Activated CD8-positive, alpha-beta memory T cell treated with anti-CD3 and anti-CD28 coated beads for 24 hours (primary cell): ENCODE measurements around the gene SWT1.
"Not testable (repeated sequence)": the region's sequence is repeated elsewhere in the genome, so short reads cannot be mapped to it uniquely, and the experiment has no call there.

Experiments
- DNase-seq: peaks from one replicate; pipeline ENCODE4 v3.0.0-alpha.2; 2020

Gene SWT1

DNA sequence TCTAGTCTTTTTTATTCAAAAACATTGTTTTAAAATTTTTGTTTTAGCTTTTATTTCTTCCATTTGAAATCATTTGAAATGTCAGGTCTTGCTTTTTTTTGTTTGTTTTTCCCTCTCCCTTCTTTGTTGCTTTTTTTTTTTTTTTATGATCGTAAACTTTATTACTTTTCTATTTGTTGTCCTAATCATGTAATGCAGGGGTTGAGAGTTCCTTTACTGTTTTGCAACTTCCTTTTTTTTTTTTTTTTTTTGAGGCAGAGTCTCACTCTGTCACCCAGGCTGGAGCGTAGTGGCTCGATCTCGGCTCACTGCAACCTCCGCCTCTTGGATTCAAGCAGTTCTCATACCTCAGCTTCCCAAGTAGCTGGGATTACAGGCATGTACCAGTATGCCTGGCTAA, 135.3 kb downstream of the SWT1 start:
- DNase-seq = no peak

DNA sequence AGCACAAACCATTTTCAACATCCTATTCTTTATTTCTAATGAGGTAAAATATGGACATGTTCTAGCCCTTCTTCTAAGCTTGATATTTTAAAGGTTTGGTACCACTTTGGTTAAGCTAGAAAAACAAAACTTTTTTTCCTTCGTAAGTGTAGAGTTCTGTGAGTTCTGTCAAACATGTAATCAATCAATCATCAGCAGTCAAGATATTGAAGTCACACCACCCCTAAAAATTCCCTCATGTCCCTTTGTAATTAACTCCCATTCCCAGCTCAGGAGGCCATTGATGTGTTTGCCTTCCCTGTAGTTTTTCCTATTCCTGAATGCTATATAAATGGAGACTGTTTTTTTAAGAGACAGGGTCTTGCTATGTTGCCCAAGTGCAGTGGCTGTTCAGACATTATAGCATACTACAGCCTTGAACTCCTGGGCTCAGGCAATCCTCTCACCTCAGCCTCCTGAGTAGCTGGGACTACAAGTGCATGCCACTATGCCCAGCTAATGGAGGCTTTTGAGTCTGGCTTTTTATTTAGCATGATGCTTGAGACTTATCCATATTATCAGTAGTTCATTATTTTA, 137.1 kb downstream of the SWT1 start:
- DNase-seq = no peak

- no peak for DNase-seq
Observed at GRCh38 chr1:185295091-185295490, 138.1 kb downstream of the SWT1 start.

DNA sequence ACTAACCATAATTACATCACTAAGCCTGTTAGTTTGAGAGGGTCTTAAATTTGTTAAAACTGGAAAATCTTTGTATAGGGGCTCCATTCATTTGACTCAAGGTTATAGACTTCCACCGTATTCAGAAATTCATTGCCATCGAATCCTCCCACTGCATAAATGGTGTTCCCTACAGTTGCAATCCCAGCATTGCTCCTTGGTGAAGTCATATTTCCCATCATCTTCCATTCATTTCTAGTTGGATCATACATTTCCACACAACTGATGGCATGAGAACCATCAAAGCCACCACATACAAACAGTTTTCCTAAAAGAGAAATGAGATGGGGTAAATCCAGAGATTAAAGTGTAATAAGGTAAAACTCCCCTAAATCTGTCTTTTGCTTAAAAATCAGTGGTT, 141.0 kb downstream of the SWT1 start:
- DNase-seq = no peak

DNA sequence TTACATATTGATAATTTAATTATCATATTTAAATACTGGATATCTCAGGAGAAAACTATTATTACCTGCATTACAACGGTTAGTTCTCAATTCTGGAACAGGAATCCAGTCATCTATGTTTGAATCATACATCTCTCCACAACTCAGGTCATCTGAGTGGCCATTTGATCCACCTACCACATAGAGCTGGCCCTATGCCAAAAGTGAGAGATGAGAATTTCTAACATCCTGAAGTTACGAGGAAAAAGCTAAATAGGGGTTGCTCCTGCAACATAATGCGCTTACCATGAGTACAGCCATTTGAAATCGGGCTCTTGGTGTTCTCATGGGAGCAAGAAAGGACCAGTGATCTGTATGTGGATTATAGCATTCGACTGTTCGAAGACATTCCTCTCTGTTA, 143.2 kb downstream of the SWT1 start:
- DNase-seq = no peak

DNA sequence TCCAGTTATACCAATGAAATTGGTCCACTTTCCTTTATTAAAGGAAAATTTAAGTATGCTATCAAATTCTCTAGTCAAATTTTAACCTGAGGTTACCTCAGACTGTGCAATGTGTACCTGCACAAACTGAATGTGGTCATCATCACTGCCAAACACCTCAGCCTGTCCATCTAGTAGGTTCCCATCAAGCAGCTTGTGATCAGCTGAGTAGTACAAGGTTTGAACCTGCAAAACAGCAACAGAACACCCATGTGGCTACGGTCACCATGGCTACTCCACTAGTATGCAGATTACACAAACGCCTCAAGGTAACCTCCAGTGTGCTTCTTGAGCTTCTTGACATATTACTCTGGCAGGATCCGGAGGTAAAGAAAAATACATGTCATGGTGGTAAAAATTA, 148.5 kb downstream of the SWT1 start:
- no peak for DNase-seq

DNA sequence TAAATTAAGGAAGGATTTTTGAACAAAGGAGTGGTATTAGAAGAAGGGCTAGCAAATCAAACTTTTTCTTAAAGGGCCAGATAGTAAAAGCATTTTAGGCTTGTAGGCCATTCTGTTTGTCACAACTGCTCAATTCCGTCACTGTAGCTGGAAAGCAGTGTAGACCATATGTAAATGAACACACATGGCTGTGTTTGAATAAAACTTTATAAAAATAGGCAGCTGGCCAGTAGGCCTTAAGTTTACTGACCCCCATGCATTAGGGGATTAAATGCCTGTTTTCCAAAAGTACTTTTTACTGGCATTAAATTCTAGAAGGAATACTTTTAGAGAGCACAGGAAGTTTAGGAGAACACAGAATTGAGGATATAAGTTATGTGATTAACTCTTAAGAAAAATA, 151.2 kb downstream of the SWT1 start:
- no peak for DNase-seq

GRCh38 chr1:185309566-185309965, 152.6 kb downstream of the SWT1 start:
- no peak for DNase-seq

- DNase-seq = no peak
Observed at GRCh38 chr1:185311589-185312225, 154.7 kb downstream of the SWT1 start.

GRCh38 chr1:185312361-185313138, 155.6 kb downstream of the SWT1 start:
- no peak for DNase-seq

DNA sequence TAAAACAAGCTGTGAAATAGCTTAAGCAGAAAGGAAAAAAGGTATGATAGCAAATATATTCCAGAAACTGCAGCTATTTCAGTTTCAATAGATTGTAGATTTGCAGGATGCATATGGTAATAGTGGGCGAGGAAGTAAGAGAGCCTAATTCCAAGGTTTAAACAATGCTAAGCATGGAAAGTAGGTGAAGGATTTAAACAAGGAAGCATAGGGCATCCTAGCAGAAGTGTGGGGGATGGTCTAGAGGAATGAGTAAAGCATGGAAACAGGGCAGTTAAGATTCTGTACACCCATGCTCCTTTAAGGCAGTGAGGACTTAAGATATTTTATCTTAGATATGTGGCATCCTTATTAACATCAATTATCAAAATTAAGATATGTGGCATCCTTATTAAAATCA, 157.4 kb downstream of the SWT1 start:
- DNase-seq = no peak

DNA sequence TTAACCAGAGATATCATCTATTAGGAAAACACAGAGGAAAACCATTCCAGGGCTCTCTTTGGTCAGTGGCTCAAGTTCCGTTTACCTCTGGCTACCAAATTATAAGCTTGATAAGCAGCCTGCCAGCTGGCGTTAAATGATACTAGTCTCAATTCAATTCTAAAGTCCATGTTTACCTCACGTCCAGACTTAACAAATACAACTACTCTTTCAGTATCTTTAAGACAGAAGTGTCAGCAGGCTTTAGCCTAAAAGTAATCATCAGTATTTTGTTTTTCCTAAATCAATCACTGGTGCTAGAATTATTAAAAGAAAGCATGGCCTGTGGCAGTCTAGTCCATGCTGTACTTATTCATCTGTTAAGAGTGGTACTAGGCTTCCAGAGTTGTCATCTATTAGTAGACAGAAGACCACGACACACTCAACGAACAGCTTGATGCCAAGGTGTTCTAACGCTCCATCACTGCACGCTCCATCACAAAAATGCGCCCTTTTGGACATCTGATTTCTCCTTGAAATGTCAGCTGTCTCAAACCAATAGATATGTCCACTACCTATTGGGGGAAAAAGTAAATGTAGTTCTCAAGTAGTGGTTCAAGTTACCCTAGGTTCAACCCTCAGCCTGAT, 158.6 kb downstream of the SWT1 start:
- DNase-seq = no peak

DNA sequence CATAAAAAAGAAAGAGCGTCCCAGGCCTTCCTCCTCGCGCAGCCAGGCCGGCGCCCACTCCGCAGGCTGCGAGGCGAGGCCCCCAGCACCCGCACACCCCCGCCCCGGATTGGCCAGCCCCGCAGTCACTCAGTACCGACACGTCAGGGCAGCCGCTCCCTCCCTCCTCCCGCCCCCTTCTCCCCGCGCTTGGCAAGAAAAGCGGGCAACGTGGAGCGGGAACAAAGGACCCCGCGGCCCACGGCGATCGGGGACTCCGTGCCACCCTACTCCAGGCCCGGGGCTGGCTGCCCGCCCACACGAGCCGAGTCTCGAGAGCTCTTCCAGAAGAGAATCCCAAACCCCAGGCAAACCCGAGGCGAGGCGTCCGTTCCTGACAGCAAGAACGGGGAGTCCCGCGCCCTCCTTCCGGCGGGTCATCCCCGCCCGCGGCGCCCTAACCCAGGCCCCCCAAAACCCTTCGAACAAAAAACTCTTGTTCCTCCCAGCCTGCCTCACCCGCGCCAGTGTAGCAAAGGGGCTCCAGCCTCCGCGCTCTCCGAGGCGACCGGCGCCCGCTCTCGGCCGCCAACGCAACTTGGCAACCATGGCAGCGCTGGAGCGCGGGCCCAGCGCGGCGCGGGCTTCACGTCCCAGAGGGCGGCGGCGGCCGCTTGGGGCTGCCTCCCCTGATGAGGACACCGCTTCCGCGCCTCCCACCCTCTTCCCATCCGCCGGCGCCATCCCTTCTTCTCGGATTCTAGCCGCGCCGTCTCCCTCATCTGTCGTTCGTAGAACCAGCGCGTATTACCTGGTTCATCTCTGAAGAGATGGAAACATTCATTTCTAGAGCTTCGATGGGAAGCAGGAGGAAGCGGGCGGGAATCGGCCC, 159.4 kb downstream of the SWT1 start:
- peak; percentile 97 for DNase-seq

DNA sequence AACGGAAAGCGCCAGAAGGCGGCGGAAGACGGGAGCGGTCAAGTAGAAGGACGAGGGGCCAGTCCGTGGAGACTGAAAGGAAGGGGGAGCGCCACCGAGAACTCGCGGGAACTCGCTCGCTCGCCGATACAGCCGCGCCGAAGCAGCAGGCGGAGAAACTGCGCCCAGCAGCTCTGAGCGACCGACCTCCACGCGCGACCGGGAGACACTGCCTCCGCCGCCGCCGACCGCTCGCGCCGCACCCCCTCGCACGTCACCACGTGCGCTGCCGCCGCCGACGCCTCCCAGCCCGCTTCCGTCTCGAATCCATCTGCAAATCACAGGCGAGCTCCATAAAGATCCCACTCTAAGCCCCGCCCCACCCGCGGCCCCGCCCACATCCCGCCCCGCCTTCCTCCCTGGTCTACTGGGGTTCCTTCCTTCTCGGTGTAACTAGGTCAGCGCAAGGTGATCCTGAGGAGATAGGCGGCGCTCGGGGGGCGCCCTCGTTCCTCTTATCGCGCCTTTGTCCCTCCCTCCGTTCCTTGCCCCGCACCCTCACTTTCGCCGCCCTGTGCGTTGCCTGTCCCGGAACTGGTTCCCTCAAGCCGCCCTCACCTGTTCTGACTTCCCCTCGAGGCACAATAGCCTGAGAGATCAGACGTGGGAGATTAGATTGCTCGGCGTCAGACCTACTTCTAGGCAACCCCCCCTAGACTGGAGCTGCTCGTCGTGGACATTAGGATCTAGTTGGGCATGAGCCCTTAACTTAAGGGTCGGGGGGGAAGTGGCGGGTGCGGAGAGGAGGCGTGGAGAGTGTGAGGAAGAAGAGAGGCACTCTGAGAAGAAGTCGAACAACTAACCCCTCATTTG, 160.3 kb downstream of the SWT1 start, which contains the start of gene IVNS1ABP:
IVNS1ABP (minus strand) TSS at position 210 of the 852 bp plus-strand sequence. CDS start 7,750 bp downstream, outside the sequence.
- DNase-seq = peak; percentile 96

DNA sequence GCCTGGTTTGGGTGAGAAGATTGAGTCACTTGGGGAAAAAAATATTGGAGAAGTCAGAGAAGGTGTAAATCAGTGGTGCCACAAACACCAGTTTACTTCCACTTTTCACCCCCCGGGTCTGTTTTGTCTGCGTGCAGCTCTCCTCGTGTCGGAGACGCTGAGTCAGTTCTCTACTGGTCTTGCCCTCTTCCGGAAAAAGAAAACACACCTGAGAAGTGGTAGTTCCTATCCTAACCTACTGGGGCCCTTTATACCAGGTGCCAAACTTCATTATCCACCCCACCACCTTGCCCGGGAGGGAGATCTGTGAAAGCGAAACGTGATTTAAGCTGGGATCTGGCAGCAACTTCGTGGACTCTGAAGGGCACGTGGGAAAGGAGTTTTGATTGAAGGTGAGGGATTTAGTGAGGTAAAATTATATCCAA, 160.9 kb downstream of the SWT1 start:
- DNase-seq = no peak

DNA sequence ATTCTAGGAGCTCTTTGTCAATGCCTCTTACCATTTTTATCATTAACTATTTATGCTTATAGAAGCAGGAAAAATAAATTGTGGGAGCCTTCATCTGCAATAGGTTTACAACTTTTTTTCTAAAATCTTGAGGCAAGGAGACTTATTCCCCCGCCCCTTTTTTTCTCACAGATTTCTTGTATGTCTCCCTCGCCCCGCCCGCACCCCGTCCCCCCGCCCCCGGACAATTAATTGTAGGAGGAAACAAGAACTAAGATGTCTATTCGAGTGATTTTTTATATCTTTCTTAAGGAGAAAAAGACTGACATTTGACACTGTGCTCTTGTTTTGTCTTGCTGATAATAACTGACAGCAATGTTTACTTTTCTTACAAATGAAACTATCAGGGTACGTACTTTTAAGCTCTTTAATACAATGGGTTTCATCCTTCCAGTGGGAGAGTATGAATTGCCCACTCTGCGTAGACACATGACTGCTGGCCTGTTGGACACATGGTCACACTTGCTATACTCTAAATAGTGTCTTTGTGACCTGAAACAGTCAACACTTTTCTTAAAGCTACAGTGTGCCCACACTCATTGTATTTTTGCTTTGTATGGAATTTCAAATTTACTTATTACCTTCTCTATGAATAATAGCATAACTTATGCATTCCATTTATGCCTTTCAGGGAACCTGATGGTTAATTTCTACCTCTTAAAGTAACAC, 161.6 kb downstream of the SWT1 start:
- DNase-seq = no peak

DNA sequence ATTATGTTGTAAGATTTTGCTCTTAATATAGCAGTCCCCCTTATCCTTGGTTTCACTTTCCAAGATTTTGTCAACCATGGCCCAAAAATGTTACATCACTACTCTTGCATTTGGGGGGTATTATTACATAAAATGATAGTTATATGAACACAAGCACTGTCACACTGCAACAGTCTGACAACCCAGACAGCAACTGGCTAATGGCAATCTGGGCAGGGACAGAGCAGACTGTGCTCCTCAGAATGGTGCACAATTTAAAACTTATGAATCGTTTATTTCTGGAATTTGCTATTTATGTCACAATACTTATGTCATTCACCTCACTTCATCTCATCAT, 162.1 kb downstream of the SWT1 start:
- DNase-seq = no peak

- not testable (repeated sequence) for DNase-seq
Observed at GRCh38 chr1:185321104-185321503, 164.1 kb downstream of the SWT1 start.

DNA sequence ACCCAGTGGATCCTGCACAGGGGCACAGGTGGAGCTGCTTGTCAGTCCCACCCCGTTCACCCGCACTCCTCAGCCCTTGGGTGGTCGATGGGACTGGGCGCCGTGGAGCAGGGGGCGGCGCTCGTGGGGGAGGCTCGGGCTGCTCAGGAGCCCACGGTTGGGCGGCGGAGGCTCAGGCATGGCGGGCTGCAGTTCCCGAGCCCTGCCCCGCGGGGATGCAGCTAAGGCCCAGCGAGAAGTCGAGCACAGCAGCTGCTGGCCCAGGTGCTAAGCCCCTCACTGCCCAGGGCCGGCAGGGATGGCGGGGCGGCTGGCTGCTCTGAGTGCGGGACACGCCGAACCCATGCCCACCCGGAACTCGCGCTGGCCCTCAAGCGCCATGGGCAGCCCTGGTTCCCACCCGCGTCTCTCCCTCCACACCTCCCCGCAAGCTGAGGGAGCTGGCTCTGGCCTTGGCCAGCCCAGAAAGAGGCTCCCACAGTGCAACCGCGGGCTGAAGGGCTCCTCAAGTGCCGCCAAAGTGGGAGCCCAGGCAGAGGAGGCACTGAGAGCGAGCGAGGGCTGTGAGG, 164.8 kb downstream of the SWT1 start:
- DNase-seq = not testable (repeated sequence)

DNA sequence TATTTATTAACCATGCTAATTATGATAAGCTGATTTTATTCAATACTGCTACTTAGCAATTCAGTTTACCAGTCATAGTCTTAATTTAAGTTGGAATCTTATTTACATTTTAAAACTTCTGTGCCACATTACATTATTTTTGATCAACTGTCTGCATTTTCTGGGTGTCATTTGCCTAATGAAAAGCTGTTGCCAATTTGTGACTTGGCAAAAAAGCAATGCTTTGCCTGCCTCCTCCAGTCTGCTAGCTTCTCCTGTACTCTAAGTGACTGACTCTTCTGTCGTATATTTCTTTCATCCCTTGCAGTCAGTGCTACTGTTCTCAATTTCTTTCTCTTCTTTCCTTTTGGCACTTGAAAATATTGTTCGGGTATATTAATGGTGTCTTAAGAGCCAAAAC, 165.7 kb downstream of the SWT1 start:
- no peak for DNase-seq

- no peak for DNase-seq
Observed at GRCh38 chr1:185324118-185324517, 167.2 kb downstream of the SWT1 start.
